RKO (cell line): ENCODE results near the gene CCR5AS.
"Not testable (repeated sequence)": the region's sequence is repeated elsewhere in the genome, so short reads cannot be mapped to it uniquely, and the experiment has no call there.

Experiments
- DNase-seq: peaks from one replicate; pipeline ENCODE4 v3.0.0-alpha.2; 2016; ENCODE audit warnings: low spot score

Gene CCR5AS

DNA sequence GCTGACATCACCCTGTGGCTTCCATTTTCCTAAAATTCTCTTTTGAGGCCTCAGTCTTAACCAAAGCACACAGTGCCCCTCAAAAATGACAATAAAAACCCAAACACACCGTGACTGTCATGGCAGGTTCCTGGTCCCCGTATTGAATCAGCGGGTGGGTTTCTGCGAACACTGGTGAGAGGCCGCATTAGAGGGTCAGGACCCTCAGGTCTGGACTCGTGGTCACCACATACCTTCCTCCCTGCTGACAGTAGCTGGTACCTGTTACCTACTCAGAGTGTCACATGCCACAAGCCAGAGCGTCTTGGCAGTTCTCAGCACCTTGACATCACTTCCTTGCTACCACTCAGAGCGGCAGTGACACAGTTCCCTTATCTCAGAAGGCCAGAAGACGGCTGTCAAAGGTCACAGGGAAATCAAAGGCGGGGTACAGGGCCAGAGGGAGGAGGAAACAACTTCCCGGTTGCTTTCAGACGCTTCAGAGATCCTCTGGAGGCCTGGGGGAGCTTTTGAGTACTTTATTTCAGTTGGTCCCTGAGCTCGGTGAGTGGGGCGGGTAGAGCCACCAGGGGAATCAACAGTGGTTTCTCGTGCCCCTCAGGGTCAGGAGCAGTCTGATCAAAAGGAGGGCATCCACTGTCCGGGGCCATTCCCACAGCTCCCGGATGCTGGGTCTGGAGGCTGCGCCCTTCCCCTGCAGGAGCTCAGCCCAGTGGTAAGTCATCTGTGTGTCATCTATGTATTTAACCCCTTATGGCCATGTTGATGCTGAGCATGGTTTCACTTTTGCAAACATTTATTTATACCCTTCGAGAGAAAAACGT, at the start of gene CCR5AS, which contains the start of gene CCRL2:
Gene CCR5AS (minus strand): TSS at position 279 of the 824 bp plus-strand sequence.
Gene CCRL2 (plus strand): TSS at position 472 of the 824 bp plus-strand sequence. CDS start 821 bp downstream, outside the sequence.
- DNase-seq: peak; percentile 94

DNA sequence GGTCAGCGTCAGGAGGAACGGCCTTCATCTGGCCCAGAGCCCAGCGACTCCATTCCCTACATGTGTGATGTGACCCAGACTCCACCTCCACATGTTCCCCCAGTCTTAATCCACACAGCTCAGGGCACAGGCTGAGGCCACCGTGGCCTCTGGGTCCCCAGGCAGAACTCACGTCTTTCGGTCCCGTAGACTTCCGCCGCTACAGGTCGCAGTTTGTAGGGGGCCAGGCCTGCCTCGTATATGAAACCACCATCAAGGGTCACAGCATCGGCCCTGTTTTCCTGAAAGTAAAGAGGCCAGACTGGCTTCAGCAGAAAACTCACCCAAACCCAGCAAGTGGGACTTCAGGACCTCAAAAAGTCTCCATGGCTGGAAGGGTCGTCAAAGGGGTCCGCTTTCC, 49.3 kb upstream of the CCR5AS start:
- DNase-seq: no peak

DNA sequence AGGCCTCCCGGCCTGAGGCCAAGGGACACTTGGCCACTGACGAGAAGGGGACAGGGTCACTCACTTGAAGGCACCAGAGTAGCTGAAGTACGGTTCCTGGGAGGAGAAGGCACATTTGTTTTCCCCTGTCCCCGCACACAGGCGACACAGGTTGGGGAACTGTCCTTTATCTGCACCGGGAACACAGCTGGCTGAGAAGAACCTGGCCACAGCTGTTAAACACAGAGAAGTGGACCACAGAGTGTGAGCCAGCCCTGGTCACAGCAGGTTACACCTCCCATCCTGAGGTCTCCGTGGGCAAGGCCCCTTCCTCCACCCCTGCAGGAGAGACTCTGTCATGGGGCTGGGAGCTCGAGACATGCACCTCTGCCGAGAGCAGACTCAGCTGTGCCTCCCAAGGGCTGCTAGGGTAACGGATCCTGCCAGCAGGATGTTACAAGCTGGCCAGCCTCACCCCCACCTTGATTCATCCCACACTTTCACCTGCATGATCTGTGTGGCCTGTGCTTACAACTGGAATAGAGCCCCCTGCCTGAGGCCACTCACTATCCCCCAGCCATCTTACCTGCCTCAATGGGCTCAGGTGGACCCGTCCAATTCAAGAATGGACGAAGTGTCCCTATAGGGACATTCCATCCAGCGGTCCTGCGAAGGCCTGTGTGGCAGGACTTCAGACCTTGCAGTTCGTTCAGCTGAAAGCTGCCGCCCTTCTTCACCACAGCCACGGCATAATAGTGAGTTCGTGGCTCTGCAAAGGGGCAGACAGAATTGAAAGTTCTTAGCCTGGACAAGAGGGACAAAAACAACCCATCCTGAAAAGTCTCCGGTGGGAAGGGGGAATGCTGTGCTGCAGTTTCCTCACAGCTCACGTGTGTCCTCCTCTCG, 48.6 kb upstream of the CCR5AS start:
- DNase-seq: no peak

DNA sequence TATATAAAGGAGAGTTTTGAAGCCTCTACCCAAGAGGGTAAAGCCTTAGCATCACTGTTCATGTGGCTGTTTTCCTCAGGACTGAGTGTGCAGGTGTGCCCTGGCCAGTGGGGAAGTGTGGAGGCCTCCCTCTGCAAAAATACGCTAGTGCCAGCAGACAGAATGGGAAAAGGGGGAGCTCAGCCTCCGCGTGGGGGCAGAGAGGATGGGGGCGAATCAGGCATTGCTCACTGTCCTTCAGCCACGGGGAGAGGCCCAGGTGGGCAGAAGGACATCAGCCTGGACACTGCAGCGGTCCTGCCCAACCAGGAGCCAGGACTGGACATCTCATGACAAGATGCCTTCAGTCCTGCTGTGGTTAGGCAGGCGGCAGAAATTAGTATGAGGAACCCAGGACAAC, 47.7 kb upstream of the CCR5AS start:
- DNase-seq: no peak

DNA sequence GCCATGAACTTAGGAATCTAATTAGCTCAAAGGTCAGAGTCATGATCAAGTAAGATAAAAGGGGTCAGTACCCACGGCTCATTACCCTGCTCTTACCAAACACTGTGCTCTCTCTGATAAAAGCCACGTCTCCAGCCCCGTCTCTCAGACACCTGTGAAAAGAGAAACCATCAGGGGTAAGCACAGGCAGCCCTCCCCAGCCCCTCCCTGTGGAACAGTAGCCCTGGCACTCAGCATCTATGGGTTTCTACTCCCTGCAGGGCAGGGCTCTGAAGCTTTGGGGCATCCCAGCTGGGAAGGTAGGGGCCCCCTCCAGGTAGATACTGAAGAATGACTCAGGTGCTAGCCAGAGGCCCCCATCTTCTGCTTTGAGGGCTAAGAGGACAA, 47.3 kb upstream of the CCR5AS start:
- no peak for DNase-seq

DNA sequence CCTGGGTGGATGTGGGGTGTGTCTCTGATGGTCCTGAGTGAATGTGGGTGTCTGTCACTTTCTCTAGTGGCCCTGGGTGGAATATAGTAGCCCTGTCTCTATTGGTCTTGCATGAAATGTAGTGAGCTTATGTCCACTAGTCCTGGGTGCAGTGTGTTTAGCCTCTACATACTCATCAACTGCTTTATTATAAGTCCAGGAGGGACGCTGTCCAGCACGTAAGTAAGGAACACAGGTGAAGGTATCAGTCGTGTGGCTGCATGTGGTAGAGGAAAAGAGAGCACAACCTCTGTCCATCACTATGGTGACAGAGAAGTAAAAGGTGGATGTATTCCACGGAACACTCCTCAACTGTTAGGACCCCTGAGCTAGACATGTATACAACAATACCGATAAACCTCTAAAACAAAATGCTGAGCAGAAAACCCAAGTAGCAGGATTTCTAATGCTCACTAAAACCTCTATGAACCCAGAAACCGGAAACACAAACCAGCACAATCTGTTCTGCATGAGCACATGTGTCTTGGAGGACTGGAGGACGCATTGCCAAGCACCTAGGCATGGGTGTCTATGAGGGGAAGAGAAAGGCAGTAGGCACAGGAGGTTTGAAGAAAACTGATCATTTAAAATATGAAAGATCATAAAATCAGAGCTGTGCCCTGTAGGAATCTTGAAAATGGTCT, 46.8 kb upstream of the CCR5AS start:
- DNase-seq: no peak

DNA sequence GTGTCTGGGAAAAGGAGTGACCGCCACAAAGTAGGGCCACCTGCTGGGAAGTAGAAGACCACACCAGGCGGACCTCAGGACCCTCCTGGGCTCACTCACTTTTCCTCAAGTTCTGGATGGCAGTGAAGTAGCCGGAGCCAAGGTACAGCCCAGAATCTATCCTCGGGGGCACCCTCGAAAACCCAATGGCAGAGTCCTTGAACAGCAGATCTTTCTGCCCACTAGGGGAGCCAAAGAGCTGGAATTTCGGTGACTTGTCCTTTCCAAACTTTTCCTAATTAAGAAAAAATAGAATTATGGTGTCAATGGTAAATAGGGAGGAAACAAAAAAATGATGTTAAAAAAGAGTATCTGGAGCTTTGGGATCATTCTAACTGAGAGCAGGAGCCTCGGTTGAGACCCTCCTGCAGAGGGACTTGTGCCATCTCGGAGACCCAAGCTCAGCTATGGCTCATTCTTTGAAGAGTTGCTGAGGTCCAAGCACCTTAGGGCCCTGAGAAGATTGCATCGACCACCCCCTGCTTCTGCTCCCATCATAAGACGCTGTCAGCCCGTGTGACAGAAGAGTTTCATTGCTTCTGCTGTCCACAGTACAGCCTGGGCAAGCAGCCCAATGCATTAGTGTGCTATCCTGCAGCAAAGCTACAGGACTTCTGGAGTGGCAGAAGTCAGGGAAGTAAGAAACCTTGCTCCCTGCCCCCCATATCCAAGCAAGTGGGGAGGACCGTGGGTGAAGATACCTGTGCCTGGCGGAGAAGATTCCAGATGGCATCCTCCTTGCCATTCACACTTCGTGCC, 43.1 kb upstream of the CCR5AS start:
- DNase-seq: peak; percentile 11

DNA sequence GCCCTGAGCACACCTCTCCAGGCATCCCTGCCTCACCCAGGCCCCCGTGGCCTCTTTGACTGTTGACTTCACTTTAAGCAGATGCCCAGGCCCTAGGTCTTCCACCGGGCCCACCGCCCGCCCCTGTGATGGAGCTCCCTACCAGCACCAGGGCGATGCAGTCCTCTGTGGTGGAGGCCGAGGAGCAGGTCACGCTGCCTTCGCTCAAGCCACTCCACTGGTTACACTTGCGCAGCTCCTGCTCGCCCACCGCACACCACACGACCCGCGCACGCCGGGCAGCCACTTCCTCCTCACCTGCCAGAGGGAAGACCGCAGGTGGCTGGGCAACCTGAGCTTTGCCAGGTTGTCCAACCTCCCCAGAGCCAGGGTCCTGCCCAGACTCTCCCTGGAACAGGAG, 41.9 kb upstream of the CCR5AS start:
- no peak for DNase-seq

DNA sequence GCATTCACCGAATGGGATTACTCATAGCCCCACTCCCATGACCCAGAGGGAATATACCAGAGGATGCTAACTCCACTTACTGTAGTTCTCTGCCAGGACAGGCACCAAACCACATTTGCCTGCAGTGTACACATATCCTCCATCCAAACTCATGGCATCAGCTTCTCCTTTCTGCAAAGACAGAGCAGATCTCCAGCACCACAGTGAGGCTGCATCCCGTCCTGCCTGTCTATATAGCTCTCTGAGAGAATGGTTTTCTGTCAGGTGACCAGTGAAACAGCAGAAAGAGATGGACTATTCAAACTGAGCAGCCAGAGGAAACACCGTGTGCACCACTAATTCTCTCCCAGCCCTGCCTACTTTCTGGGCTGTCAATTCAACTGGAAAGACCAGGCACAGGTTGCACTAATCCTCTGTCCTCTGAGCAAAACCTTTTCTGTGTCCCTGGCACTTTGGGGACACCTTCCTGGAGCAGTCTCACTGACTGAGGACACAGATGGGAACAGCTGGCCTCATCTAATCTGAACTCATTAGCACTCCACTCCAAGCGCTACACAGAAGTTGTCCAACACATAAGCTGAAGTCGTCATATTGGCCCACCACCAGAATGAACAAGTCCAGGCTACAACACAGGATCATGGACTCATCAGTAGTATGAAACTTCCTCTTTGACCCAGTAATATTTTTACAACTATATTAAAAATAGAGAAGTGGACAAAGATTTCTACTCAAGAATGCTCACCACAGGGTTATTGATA, 40.5 kb upstream of the CCR5AS start:
- DNase-seq: no peak

DNA sequence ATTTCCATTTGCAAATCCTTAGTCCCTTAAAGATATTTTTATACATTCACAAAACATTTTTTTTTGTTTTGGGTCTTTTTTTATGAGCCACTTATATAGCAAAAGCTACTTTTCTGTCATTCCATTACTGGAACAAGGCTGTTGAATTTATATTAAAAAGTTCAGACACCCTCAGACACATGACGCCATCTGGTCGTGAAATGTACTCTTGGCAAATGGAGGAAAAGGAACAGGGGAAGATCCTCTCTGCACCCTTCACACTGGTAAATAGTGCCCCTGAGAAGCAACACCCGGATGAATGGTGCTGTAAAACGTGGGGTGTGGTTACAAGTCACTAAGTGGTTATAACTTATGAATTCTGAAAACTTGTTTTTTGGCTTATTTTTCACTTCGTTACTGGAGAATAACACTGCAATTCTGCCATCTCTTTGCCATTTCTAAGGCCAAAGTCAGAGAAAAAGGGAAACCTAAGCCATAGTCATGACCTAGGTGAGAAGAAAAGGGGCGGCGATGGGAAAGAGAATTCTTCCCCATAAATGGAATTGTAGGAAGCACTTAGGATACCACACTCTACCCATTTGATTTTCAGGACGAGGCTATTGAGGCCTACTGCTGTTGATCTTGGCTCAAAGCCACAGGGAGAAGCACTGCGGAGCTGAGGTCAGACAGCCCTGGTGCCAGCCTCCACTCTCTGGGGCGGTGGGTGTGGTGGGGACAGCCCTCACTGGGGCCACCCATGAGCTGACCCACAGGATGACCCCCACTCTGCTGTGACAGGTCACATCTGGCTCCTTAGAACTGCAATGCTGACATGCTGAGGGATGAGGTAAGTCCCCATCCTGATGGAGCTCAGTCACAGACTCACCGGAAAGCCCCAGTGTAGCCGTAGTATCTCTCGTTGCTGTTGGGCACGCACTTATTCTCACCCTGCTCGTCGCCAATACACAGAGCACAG, 36.0 kb upstream of the CCR5AS start:
- no peak for DNase-seq

DNA sequence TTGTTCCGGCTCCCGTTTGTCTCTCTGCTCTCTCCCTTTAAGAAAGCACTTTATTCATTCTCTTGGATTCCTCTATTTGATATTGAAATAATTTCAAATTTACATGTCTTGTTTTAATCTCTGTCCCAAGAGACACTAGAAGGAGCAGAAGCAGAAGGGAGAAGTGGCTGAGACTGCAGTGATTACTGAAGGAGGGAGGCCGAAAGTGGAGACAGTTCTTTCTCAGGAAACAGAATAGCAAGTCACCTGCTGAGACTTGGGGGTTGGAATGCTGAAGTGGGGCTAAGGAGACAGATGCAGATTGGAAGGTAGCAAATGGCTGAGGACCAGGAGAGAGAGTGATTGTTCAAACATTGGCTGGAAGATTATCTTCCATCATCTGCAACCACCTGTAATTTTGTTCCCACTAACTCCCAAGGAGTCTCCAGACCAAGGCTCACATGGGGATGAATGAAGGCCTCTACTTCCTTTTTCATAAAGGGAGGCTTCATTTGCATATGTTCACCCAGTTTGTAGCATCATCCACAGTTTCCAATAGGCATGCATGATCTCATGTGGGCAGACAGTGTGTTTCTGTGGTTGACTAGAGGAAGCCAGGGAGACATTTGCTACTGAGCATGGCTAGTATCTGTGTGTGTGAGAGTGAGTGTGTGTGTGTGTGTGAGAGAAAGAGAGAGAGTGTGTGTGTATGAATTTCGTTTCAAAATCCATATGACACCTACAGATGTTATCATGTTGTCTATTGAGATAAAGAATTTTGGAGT, 33.8 kb upstream of the CCR5AS start:
- DNase-seq: no peak

DNA sequence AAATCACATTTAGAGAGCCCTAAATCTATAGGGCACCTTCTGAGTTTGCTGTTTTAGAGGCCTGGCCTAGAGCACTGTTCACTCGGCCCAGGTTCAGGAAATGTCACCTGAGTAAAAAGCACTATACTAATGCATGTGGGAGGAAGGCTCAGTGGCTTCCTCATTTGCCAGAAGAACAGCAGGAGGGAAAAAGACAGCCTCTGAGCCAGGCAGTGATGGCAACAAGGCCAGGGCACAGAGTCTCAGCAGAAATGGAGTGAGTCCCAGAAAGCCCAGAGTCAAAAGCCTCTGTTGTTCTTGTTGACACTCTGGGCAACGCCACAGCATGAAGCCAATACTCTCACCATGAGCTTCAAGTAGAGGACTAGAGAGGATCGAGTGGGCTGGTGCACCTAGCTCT, 32.0 kb upstream of the CCR5AS start:
- DNase-seq: no peak

DNA sequence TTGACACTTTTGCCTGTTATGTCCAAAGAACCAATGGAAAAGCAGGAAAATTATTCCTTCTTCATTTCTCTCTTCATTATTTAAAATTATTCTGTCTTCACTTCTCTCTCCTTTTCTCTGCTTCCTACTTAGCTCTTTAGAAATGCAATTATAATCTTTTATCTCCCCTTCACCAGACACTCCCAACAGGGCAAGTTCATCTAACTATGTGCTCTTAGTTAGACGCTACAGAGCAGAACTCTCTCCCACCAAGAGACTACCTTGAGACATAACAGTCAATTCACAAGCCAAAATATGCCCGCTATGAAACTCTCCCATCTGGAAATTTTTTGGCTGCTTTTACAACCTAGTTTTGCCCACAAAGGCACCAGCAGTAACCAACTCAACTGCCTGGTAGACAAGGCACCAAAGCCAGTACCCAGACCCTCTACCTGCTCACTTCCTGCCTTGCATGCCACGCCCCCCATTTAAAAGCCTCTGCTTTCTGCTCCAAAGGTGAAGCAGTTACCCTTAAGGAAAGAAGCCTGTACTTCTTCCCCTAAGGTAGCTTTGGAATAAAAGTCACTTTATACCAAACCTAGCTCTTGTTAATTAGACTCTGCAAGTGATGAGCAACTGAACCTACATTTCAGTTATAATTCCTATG, 28.3 kb upstream of the CCR5AS start:
- no peak for DNase-seq

DNA sequence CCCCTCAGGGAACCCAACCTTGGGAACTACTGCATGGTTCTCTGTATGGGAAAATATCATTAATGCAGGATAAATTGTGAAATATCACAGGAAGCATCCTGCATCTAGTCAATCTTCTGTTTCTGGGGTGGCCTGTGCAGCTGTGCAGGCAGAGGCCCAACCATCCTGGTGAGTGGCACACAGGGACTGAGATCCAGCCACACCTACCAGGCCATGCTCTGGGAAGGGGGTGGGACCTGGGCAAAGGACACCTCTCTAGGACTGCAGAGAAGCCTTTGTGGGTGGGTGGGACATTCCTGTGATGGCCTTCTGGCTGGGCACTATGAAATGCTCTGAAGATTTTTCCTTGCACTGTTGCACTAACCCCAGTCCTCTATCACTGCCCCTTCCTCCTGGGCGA, 27.0 kb upstream of the CCR5AS start:
- no peak for DNase-seq

DNA sequence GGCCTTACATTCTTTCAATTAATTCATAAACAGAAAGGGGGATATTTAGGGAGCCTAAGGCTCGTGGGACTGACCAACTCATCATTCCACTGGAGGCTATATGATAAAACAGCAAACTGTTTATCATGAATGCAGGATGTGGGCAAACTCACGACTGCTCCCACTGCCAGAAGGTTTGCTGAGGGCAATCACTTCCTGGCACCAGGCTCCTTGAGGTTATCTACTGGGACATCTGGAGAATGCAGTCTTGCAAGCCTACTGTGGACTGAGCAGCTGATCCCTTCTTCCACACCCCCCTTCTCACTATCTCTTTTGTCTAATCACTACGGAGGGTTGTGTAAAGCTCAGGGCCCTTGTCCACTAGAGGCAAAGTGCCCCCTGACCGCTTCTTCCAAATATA, 26.3 kb upstream of the CCR5AS start:
- DNase-seq: not testable (repeated sequence)

DNA sequence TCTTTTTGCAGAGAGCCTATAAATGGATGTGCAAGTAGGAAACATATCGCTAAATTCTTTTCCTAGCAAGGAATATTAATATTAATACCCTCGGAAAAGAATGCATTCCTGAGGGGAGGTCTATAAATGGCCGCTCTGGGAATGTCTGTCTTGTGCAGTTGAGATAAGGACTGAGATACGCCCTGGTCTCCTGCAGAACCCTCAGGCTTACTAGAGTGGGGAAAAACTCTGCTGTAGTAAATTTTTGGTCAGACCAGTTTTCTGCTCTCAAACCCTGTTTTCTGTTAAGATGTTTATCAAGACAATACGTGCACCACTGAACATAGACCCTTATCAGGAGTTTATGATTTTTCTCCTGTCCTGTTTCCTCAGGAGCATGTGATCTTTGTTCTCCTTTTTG, 25.0 kb upstream of the CCR5AS start:
- not testable (repeated sequence) for DNase-seq

DNA sequence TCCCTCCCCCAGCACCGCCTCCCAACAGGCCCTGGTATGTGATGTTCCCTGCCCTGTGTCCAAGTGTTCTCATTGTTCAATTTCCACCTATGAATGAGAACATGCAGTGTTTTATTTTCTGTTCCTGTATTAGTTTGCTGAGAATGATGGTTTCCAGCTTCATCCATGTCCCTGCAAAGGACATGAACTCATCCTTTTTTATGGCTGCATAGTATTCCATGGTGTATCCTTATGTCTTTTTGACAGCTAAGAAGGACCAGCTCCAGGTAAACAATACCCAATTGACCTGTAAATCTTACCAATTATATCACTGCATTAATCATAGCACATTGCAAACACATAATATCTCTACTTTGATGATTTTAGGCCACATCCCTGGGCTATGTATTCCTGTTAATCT, 24.0 kb upstream of the CCR5AS start:
- not testable (repeated sequence) for DNase-seq

DNA sequence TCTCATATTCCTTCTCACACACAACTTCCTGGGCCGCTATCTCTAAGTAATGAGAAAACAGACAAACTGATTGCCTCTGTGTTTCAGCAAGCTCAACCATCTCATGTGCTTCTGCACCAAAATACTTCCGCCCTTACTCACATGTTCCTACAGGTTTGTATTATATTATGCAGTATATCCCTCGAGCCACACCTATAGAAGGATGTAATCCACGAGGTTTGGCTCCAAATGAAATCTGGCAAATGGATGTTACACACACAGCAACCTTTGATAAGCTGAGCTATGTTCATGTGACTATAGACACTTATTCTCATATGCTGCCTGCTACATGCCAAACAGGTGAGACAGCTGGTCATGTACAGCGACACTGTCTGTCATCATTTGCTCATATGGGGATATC, 22.8 kb upstream of the CCR5AS start:
- DNase-seq: no peak
